AG09319 (cell line): ENCODE measurements around the gene VSIG4.

Experiments used
- DNase-seq: peaks from one replicate; pipeline ENCODE4 v3.0.0-alpha.2; 2010; ENCODE audit warnings: low read depth; ENCODE audit errors: extremely low read depth
- TF ChIP-seq, protein P1 (sequence below): IDR thresholded peaks from 2 replicates; pipeline ENCODE4 v1.5.1; 2011; ENCODE audit warnings: low read depth, mild to moderate bottlenecking, inconsistent platforms, low read length, moderate library complexity

Gene VSIG4

DNA sequence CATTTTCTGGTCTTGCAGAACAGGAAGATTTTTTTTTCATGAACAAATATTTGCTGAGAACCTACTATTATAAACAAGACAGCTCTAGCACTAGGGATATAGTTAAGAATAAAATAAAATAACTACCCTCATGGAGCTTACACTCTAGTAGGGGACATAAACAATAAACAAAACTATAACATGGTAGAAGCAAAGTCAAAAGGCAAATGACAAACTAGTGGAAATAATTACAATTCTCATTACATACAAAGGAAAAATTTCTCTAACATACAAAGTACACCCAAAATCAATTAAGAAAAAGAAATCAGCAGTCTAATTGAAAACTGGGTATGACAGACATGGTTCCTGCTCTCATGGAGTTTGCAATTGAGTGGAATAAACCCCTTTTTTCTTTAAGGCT, 32.0 kb downstream of the VSIG4 start:
- no peak for DNase-seq
- TF ChIP-seq, protein P1, sequence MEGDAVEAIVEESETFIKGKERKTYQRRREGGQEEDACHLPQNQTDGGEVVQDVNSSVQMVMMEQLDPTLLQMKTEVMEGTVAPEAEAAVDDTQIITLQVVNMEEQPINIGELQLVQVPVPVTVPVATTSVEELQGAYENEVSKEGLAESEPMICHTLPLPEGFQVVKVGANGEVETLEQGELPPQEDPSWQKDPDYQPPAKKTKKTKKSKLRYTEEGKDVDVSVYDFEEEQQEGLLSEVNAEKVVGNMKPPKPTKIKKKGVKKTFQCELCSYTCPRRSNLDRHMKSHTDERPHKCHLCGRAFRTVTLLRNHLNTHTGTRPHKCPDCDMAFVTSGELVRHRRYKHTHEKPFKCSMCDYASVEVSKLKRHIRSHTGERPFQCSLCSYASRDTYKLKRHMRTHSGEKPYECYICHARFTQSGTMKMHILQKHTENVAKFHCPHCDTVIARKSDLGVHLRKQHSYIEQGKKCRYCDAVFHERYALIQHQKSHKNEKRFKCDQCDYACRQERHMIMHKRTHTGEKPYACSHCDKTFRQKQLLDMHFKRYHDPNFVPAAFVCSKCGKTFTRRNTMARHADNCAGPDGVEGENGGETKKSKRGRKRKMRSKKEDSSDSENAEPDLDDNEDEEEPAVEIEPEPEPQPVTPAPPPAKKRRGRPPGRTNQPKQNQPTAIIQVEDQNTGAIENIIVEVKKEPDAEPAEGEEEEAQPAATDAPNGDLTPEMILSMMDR = no peak

DNA sequence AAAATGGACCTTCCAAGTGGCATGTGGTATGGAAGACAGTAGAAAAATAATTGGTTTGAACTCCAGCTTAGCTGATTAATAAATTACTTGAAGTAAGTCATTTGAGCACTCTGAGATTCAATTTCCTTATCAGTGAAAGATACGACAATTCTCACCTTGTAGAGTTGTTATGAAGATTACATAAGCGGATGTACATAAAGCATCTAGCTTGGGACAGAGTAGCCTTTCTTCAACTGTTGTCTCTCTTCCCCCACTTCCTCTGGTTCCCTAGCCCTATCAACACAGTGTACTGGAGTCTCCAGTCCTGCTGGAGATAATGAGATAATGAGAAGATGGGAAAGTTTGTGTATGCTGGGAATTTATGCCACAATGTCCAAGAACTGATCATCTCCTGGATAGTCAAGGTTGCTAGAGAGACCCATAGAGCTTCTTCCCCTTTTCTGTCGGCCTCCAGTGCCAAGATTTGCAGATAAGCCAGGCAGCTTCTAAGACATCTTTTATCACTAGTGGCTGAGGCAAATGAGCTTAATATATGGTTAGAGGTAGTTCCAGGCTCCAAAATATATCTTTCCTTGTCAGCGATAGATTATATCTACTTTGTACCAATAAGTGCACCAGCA, 33.9 kb downstream of the VSIG4 start:
- no peak for DNase-seq
- TF ChIP-seq, protein P1 = no peak

DNA sequence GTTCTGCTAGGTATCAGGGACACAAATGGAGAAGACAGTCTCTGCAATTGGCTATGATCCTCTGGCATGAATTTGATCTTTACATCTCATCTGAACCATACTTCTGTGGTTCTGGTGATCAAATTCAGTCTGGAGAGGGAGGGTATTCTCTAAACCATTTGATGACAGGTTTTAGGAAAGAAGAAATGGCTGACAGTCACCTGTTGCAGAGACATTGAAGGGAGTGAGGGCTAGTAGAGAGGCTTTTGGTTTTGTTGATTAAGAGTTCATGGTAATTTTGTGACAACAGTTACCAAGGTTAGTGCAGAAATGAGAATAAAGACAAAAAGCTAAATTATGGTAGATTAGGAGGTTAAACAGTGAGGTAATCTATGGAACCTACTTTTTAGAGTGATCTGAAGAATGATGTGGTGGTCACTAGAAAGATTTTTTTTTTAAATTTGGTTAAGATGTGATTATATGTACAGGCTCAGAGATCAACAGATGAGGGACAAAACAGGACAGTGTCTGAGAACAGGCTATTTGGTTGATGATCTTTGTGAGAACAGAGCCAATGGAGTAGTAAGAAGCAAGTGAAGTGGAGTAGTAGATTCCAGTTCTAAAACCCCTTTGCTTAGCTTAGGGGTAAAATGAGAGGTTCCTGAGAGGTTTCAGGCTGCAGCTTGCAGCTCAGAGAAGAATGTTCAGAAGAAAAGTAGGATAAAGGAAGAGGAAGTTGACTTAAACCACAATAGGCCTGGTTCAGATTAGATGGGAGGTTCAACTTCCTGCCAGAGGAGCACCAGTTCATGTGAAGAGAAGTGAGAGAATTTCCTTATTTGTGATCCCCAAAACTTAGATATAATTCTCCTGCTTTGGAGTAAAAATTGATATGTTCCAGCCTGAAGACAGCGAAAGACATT, 34.7 kb downstream of the VSIG4 start:
- DNase-seq = no peak
- TF ChIP-seq, protein P1 = no peak

DNA sequence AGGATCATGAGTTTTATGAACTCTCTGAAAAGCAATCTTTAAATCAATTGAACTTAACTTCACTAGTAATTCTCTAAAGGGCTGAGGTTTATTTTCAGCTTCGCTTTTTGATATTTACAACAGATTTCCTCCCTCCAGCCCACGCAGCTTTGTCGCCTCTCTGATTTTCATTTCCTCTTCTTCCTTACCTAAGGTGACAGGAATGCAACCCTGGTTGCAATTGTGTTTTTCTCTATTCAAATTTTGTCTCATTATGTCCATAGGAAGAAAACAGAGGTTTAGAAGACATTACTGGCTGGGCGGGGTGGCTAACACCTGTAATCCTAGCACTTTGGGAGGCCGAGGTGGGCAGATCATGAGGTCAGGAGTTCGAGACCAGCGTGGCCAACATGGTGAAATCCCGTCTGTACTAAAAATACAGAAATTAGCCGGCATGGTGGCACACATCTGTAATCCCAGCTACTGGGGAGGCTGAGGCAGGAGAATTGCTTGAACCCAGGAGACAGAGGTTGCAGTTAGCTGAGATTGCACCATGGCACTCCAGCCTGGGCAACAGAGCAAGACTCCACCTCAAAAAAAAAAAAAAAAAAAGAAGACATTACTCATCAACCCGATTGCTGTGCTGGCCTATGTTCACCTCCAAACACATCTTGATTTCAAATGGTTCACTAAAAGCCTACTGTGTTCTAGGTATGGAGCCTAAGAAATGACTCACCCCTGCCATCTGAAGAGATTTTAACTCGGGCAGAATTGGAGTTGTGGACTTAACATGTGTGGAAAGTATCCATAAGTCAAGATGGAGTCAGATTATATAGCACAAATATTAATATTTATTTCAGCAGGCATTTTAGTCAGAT, 36.8 kb downstream of the VSIG4 start:
- TF ChIP-seq, protein P1 = no peak
- DNase-seq = no peak

- TF ChIP-seq, protein P1 = no peak
Measured at GRCh38 chrX:66001596-66001995, 38.3 kb downstream of the VSIG4 start.

DNA sequence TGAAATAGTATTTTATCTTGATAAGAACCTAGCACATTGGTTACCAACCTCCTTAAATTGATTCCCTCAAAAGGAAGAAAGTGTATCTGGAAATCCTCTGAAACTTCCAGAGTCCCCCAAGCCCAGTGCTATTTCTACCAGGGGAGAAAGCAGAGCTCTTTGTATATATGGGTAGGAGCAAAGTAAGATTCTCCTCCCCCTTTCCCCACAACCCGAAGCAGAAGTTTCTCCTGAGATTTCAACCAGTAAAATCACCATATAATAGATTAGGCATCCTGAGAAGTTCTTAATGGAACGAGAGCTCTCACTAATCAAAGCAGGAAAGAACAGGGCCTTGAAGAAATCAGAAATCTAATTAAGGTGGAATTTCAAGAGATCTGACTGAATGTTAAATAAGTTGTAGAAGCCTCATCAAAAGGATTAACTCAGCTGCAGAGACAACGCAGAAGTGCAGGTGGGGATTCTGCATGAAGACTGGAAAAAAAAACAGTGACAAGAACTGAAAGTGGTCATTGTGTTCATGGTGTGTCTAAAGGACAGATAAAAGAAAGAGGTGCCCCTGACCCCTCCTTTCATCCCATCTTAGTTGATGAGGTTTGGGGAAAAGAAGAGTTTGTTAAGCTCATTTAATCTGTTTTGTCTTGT, 39.1 kb downstream of the VSIG4 start:
- TF ChIP-seq, protein P1 = no peak

More at GRCh38 chrX:66001596-66001995, 38.3 kb downstream of the VSIG4 start:
- DNase-seq = no peak

More for the DNA sequence above, 39.1 kb downstream of the VSIG4 start:
- no peak for DNase-seq
